Lung (tissue), 12 donors: ENCODE measurements around the gene TGOLN2. TPM values are rescaled to one million over a fixed set of nuclear protein-coding genes. Genes with fewer than 3 reads are reported as not detected.
A peak's percentile ranks its signal among the peaks of the same experiment; 100 is the strongest.
"Not testable (repeated sequence)": the region's sequence is repeated elsewhere in the genome, so short reads cannot be mapped to it uniquely, and the experiment has no call there.

ENCODE experiments used
- ATAC-seq: fragments of 200-7000 bp; cut with Tn5 transposase; one replicate; pipeline ENCODE4 v1.9.1; 2020; ENCODE audit warnings: moderate number of reproducible peaks; ENCODE audit not compliant: insufficient read depth, low FRiP score
- DNase-seq, 3 donors: peaks; one replicate each; pipeline ENCODE4 v3.0.0-alpha.2; 2013 to 2017
- H3K27ac ChIP-seq, 2 donors: one replicate each; pipeline ENCODE4 v1.5.1; 2013; ENCODE audit warnings: mild to moderate bottlenecking in 2 of 2, moderate library complexity in 2 of 2, control low read depth in 1 of 2, inconsistent platforms in 1 of 2, low read depth in 1 of 2, low read length in 1 of 2
- H3K27me3 ChIP-seq, 3 donors: one replicate each; pipeline ENCODE4 v1.5.1; 2013; ENCODE audit warnings: low read length in 2 of 3; ENCODE audit not compliant: control insufficient read depth in 3 of 3, insufficient read depth in 3 of 3
- H3K36me3 ChIP-seq, 4 donors: one replicate each; pipeline ENCODE4 v1.5.1; 2013; ENCODE audit warnings: low read length in 4 of 4, mild to moderate bottlenecking in 1 of 4, moderate library complexity in 1 of 4; ENCODE audit not compliant: control insufficient read depth in 4 of 4, insufficient read depth in 4 of 4
- H3K4me1 ChIP-seq, 5 donors: one replicate each; pipeline ENCODE4 v1.5.1; 2013; ENCODE audit warnings: low read length in 5 of 5, mild to moderate bottlenecking in 2 of 5, moderate library complexity in 1 of 5; ENCODE audit not compliant: control insufficient read depth in 5 of 5, insufficient read depth in 5 of 5
- H3K4me3 ChIP-seq: one replicate; pipeline ENCODE4 v1.5.1; 2013; ENCODE audit warnings: mild to moderate bottlenecking, control low read depth, moderate library complexity
- H3K9ac ChIP-seq, 2 donors: one replicate each; pipeline ENCODE4 v1.5.1; 2013; ENCODE audit warnings: low read length in 2 of 2, control low read depth in 1 of 2; ENCODE audit not compliant: insufficient read depth in 1 of 2
- H3K9me3 ChIP-seq, 4 donors: one replicate each; pipeline ENCODE4 v1.5.1; 2013; ENCODE audit warnings: low read length in 3 of 4, mild to moderate bottlenecking in 1 of 4, moderate library complexity in 1 of 4; ENCODE audit not compliant: control insufficient read depth in 4 of 4, insufficient read depth in 3 of 4
- CTCF ChIP-seq: IDR thresholded peaks from 2 replicates; pipeline ENCODE4 v1.5.1; 2012; ENCODE audit warnings: mild to moderate bottlenecking; ENCODE audit errors: control extremely low read depth, extremely low read depth
- WGBS, 2 donors: extraction: QIAGEN DNeasy Blood & Tissue Kit; methylation state at CpG; one replicate each; pipeline ENCODE4 v1.1.7; 2013; 5-methylcytosine and 5-hydroxymethylcytosine counted together
- polyA plus RNA-seq, 2 donors: library from polyadenylated mRNA; stranded (reverse); fragments of 200-250 nt; gene quantifications; one replicate each; pipeline ENCODE4 v1.2.1, GENCODE V29; 2013
- total RNA-seq, 2 donors: library from RNA; depleted of rRNA in 1 of 2; stranded (reverse); fragments of >200 nt in 1 of 2; gene quantifications; one replicate each; pipeline ENCODE4 v1.2.1, GENCODE V29; 2014 to 2021
- donor health status: control.
- donor health status: control.
- donor health status: Bipolar disorder and iron deficiency.
- donor health status: healthy.
- donor health status: DM: yes; HTN: yes; CAD: no.

TGOLN2 gene
- total and polyA plus RNA-seq, 4 donors: 24.6 to 145 (median 82.6) TPM

- Histone ChIP-seq H3K9ac (no peak overlapping the region), H3K27ac (no peak overlapping the region), H3K4me1 (peaks cover 0 to 9% (median 2%) of the 10 kb centered on the region in 5 donors), H3K27me3 (no peaks in the 10 kb centered on the region), H3K9me3 (no peaks in the 10 kb centered on the region), H3K4me3 (no peak overlapping the region), H3K36me3 (peaks cover 23 to 60% (median 34%) of the 10 kb centered on the region in 4 donors)
- no peak for TF ChIP-seq CTCF
- no peak for DNase-seq
- ATAC-seq: peak; percentile 22
- WGBS, 2 donors: 19 to 81% methylated on average over 4 of the region's 4 CpGs
Observed at GRCh38 chr2:85319796-85320195, 8.0 kb downstream of the TGOLN2 start.

GRCh38 chr2:85318222-85319074 is 9.3 kb downstream of the TGOLN2 start:
- DNase-seq: no peak
- H3K27ac ChIP-seq: no peak overlapping the region
- ATAC-seq: peak; percentile 54

DNA sequence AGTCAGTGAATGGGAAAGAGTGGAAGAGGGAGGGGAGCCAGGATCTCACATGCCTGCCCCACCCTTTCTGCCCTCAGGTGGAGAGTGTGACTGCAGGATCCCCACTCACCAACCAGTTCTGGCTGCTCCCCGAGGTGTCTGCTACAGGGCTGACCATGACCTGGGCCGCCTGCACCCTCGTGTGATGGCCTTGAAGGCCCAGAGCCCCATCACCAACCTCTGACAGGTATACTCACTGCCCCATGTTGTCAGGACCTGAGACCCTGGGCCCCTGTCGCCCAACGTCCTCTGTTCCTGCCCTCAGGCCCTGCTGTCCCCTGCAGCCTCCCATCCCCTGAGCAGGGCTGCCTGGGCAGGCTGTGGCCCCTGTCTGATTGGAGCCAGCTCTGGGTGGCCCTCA is 11.9 kb downstream of the TGOLN2 start:
- not testable (repeated sequence) for ATAC-seq, H3K27ac ChIP-seq, DNase-seq, H3K4me1 ChIP-seq, H3K9ac ChIP-seq, H3K9me3 ChIP-seq, H3K27me3 ChIP-seq, H3K4me3 ChIP-seq
- WGBS, 2 donors: 0 to 74% methylated on average over 1 to 5 of the region's 5 CpGs
- H3K36me3 ChIP-seq: peaks cover 8 to 47% (median 20%) of the 10 kb centered on the region in 4 donors

More at GRCh38 chr2:85318222-85319074, 9.3 kb downstream of the TGOLN2 start:
- H3K27me3 ChIP-seq: no peaks in the 10 kb centered on the region
- 39 to 65% methylated on average over 11 of the region's 11 CpGs for WGBS, 2 donors
- H3K36me3 ChIP-seq: peaks cover 20 to 60% (median 30%) of the 10 kb centered on the region in 4 donors
- no peak overlapping the region for H3K4me3 ChIP-seq
- TF ChIP-seq CTCF: no peak
- H3K9ac ChIP-seq: no peak overlapping the region
- H3K4me1 ChIP-seq: peaks cover 0 to 2% (median 0%) of the 10 kb centered on the region in 5 donors
- H3K9me3 ChIP-seq: no peaks in the 10 kb centered on the region

GRCh38 chr2:85314884-85315242 is 12.9 kb downstream of the TGOLN2 start:
- Histone ChIP-seq H3K9me3 (no peaks in the 10 kb centered on the region), H3K4me1 (peaks cover 0 to 2% (median 0%) of the 10 kb centered on the region in 5 donors), H3K27me3 (no peaks in the 10 kb centered on the region), H3K36me3 (peaks cover 0 to 40% (median 15%) of the 10 kb centered on the region in 4 donors), H3K9ac (no peak overlapping the region), H3K27ac (no peak overlapping the region), H3K4me3 (no peak overlapping the region)
- no peak for TF ChIP-seq CTCF
- DNase-seq: no peak
- no peak for ATAC-seq
- 88% methylated on average over 10 of the region's 10 CpGs for WGBS, 2 donors
